GM18858 (cell line): ENCODE data around the gene KATNIP.
"Not testable (repeated sequence)": the region's sequence is repeated elsewhere in the genome, so short reads cannot be mapped to it uniquely, and the experiment has no call there.

Source experiments
- ATAC-seq: cut with Tn5 transposase; IDR thresholded peaks from one replicate; pipeline ENCODE4 v1.9.1; 2021; ENCODE audit not compliant: unreplicated experiment

KATNIP gene

DNA sequence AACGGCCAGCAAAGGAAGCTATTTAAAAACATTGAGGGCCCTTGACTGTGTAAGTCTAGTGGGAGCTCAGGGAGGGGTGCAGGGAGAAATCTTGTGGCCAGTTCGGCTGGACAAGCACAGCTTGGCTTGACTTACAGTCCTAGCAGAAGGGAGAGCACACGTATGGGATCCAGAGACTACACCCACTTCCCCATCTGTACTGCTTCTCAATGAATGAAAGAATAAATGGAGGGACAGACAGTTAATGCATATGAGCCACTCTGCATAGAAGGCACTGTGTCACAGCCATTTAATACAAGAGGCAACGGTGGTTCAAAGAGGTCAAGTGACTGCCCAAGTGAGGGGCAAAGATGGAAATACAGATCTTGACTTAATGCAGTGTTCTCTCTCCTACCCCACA is 15.7 kb upstream of the KATNIP start:
- ATAC-seq: no peak

DNA sequence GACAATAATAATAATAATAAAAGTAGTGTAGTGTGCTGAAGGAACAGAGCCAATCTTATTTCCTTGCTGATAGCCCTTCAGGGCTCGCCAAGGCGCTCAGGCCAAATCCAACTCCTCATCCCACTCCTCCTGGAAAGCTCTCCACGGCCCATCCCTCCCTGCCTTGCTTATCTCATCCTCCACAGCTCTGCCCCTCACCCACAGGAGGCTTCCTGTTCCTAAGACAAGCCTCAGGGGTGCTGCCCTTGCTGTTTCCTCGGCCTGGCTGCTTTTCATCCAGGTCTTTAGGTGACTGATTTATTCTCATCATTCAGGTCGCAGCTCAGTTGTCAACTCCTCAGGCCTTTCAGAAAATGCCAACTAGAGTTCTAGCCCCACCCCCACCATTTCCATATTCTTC is 11.4 kb upstream of the KATNIP start:
- no peak for ATAC-seq

DNA sequence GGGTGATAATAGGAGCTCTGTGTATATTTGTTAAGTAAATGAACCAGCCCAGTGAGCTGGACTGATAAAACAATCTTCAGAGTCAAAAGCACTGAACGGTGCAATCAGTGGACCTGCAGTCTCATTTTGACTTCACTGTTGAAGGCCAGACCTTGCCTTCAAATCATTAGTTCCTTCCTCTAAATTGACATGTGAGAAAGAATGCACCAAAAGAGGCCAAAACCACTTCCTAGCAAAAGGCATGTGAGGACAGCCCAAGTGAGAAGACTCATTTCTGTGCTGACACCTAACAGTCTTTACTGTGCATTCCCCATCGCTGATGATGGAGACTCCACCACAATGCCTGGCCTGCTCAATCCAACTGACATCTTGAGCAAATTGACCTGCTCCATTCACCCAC is 10.8 kb upstream of the KATNIP start:
- ATAC-seq: no peak

DNA sequence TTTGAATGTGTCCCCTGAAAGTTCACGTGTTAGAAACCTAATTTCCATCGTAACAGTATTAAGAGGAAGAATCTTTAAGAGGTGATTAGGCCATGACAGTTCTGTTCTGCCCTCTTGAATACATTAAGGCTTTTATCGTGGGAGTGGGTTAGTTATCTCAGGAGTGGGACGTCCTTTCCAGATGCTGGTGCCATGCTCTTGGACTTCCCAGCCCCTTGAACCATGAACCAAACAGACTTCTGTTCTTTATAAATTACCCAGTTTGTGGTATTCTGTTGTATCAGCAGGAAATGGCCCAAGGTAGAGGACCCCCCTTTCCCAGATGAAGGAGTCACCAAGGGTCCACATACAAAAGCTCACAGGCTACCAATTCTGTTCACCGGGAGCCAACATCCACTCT is 10.3 kb upstream of the KATNIP start:
- no peak for ATAC-seq

DNA sequence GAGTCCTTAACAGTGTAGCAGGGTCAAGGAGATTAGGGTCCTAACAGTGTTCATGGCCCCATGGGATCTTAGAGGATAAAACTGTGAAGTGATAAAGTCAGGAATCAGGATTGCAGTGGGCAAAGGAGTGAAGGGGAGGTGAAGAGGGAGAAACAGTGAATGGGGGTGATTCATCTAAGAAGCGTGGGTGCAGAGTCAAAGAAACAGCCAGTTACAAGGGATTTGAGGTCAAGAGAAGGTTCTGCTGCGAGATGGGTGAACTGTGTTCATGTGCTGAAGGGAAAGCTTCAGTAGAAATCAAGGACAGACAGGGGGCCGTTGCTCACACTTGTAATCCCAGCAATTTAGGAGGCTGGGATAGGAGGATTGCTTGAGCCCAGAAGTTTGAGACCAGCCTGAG is 6.1 kb upstream of the KATNIP start:
- no peak for ATAC-seq

DNA sequence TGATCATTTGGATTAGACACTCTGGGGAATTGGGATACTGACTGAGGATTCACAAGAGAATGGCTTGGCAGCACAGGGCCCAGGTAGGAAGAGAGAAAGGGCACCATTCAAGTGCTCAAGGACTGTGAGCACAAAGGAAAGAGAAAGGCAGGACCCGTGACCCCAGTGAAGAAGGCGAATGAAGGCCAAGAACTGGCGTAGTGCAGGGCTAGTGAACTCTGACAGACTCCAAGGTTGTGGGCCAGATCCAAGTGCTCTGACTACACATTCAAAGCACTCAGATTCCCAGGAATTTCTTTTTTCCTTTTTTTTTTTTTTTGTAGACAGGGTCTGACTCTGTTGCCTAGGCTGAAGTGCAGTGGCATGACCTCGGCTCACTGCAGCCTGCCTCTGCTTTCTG is 5.3 kb upstream of the KATNIP start:
- ATAC-seq: no peak

DNA sequence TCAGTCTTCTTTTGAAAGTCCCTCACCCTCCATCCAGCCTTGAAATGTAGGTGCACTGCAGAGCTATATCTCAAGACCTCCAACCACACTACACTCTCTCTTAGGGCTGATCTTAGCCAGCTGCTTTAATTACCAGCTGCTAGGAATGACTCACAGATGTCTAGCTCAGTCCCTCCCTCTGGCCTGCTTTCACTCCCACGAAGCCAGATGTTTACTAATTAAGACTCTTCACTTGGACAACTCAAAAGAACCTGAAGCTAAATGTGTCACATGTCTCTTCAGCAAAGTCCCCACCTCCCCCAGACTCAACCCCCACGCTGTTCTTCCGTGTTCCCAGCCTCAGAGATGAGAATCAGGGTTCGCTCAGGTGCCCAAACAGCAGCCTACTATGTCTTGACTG is 2.8 kb upstream of the KATNIP start:
- no peak for ATAC-seq

DNA sequence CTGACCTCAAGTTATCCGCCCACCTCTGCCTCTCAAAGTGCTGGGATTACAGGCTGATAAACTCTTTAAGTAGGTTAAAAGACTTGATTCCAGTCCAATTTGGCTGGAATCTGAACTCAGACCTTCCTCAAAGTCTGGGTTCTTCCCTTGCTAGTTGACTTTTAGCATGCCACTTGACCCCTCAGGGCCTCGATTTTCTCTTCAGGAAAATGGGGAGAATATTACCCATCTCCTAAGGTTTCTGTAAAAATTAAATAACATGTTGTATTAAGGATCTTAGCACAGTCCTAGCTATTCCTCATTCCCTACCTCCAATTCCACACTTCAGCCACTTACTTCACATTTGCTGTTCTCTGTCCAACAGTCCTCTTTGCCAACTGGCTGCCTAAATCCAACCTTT is 2.1 kb upstream of the KATNIP start:
- no peak for ATAC-seq

DNA sequence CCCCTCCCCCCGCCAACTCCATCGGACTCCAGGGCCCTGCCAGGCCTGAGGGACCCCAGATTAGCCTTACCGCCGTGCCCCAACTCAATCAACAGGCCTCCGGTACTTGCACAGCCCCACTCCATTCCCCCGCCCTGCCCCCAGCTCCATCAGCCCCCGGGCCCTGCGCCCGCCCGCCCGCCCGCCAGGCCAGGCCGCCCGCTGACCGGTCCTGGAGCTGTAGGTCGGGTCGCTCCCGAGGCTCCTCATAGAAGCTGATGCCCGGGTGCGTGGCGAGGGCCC is 539 bp upstream of the KATNIP start:
- ATAC-seq: peak; percentile 8

DNA sequence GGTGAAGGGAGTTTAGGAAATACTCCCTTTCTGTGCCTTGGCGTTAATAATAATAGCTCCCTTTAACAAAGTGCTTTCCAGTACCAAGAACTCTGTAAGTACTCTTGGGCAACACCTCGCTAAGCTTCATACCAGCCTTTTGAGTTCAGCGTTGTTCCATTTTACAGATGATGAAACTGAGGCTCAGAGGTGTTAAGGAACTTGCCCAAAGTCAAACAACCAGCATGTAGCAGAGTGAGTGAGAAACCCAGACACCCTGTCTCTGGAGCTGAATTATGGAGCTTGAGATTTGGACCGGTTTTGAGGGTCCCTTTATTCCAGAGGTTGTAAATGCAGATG is 607 bp downstream of the KATNIP start:
- ATAC-seq: no peak

DNA sequence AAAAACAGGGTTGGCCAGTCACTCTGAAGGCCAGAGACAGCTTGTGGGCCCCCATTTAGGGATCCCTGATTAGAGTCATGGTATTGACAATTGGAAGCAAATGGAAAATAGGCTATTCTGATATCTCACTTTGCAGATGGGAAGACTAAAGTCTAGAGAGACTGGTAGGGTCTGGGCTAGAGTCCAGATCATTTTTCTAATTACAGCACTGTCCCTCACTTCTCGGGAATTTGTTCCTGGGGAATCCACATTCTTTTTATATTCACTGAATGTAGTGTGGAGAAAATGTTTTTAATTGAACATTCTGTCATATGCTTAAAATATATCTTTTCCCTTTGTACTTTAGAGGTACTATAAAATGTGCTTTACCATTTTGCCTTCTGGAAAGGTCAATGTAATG is 1.1 kb downstream of the KATNIP start:
- no peak for ATAC-seq

DNA sequence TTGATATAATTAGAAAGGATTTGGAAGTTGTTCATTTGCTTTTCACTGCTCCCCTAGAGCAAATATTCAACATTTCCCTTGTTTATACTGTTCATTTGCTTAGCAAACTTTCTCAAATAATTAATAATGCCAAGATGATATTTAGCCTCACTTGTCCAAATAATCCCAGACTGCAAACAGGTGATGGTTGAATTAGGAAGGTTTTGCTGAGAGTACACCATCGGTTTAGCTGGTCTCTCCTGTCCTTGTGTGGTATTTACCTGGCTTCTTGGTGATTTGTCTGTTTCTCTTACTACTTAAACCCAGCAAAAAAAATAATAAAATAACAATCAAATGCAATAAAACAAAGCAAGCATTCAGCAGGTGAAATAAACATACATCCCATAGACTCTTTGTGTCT is 6.5 kb downstream of the KATNIP start:
- no peak for ATAC-seq

DNA sequence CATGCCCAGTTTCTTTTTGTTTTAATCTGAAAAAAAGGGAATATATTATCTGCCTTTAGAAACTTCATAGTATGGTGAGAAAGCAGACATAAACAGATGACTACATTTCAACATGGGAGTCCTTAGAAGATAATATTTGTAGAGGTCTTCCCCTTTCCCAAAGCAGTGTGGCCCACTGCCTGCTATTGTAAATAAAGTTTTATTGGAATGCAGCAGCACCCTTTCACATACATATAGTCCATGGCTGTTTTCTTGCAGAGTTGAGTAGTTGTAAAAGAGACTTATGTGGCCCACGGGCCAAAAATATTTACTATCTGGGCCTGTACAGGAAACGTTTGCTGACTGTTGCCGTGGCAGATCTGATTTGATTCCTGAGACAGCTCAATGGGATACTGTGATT is 8.5 kb downstream of the KATNIP start:
- no peak for ATAC-seq

DNA sequence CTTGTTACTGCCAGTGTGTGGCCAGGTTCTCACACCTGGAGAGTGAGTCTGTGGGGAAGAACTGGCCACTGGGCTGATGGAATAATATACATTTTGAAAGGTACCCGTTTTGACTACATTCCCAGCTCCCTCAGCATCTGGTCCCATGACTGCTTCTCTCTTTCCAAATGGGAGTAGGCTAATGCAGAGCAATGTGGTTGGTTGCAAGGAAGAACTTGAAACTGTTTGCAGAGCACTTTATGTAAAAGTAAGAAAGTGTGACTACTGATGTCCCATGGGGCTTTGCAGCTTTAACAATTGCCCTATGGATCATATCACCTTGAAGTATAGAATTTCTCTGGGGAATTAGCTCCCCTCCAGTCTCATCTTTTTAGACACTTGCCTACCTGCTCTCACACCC is 9.0 kb downstream of the KATNIP start:
- ATAC-seq: no peak

DNA sequence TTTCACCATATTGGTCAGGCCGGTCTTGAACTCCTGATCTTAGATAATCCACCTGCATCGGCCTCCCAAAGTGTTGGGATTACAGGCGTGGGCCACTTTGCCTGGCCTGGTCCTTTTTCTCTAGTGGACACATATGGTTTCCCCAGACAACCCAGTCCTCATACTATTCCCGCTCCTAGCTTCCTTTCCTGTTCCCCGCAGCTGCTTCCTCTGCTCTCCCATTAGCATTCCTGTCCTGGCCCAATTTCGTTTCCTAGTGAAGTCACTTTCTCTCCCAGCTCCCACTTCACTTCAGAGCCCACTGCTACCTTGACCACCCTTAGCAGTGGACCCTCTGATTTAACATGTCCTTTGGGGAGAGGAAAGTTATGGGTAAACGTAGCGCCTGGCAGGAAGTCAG is 11.3 kb downstream of the KATNIP start:
- no peak for ATAC-seq

DNA sequence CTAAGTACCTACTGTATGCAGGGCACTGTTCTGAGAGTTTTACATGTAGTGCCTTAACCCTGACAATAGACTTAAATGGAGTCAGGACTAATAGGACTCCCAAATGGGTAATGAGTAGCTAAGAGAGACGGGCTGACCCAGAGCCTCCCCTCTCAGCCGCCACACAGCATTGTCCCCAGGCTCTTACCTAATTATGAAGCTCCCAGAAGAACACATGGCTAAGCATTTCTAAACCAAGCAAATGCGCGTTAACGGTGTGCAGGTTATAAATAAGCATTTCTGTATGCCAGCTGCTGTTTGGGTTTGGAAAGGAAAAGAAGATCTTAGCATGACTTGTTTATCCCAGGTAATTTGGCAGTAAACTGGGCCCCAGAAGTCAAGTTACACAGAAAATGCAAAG is 14.3 kb downstream of the KATNIP start:
- no peak for ATAC-seq

DNA sequence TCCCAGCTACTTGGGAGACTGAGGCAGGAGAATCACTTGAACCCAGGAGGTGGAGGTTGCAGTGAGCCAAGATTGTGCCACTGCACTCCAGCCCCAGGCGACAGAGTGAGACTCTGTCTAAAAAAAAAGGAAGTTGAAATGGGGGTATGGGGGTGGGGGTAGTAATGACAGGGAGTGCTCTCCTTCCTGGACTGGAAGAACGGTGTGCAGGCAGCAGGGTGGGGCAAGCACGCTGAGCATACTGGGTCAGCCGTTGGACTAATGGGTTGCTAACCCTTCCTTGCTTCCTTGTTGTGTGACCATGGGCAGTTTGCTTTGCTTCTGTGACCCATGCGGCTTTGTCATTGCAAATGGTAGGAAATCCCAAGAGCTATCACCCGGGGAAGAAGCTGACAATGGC is 16.5 kb downstream of the KATNIP start:
- no peak for ATAC-seq

DNA sequence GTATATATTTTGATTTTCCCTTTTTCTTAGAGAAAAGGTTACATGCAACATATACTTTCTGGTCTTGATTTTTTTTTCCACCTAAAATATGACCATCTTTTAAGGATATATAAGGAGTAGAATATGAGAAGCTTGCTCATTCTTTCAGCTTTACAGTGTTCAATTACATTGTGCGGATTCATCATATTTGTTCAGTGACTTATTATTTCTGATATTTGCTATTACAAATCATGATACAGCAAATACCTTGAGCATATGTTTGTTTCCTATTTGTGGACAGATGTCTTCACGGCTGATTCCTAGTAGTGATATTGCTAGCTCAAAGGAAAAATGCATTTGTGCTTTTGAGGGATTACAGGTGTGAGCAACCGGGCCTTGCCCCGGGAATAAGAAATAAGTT is 18.1 kb downstream of the KATNIP start:
- ATAC-seq: no peak

DNA sequence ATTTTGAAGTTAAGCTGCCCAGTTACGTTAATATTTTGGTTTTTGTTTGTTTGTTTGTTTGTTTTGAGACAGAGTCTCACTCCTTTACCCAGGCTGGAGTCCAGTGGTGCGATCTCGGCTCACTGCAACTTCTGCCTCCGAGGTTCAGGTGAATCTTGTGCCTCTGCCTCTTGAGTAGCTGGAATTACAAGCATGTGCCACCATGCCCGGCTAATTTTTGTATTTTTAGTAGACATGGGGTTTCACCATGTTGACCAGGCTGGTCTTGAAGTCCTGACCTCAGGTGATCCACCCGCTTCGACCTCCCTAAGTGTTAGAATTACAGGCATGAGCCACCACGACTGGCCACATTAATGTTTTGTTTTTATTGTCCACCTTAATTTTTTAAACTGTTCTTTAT is 21.0 kb downstream of the KATNIP start:
- not testable (repeated sequence) for ATAC-seq

DNA sequence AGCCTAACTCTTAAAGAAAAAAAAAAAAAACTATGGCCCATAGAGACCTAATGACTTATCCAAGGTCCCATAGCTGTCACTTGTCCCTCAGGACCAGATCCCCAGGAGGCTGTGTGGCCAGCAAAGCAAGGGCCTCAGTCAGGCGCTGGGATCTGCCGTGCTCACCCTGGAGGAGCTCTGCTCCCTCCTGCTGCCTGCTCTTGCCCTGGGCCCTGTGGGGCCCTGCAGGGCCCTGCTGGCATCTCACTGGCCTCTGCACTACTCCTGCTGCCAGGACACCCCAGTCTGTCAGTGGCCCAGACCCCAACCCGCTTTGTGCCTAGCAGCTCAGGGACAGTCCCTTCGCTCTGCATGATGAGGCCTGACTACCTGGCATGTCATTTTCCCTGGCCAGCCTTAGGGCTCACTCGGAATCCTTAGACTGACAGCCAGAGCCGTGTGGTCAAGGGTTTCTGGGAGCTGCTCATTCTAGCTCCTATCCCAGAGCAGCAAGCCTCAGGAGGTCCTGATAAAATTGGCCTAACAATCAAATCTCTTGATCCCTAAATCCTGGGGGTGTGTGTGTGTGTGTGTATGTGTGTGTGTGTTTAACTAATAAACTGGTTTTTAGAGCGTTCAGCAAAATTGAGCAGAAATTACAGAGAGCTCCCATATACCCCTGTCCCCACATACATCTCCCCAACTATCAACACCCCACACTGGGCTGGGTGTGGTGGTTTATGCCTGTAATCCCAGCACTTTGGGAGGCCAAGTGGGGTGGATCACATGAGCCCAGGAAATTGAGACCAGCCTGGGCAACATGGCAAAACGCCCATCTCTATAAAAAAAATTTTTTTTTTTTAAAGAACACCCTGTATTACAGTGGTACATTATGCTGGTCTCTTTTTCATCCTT is 21.7 kb downstream of the KATNIP start:
- no peak for ATAC-seq

DNA sequence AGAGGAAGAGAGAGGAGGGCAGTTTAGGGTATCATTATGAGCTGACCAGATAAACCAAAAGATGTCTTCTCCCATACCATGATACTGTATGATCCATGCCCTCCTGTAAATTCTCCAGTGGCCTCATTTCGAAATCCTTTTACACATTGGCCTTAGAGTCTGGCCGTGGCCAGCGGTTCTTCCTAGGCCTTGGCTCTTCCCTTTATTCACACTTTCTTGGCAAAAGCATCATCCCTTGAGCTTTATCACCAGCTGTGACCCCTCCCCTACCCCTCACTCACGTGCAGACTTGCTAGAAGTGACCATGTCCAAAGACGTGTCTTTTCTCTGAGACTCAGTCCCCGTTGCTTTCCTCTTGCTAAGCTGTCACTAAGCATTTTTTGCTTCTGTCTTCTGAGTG is 22.8 kb downstream of the KATNIP start:
- no peak for ATAC-seq

DNA sequence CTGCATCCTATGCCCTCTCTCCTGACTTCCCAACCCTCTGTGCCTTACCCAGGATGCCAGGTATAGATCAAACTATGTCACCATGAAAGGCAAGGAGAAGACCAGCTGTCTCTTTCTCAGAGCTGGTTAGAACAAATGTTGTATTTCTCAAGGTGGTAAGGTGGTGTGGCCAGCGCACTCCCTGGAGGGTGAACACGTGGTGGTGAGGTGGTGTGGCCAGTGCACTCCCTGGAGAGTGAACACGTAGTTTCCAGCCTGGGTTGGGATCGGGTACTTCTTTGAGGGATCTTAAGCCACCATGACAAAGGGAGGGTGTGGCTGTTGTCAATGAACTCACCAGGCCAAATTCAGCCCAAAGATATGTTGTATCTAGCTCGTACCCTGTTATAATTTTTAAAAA is 26.8 kb downstream of the KATNIP start:
- no peak for ATAC-seq

DNA sequence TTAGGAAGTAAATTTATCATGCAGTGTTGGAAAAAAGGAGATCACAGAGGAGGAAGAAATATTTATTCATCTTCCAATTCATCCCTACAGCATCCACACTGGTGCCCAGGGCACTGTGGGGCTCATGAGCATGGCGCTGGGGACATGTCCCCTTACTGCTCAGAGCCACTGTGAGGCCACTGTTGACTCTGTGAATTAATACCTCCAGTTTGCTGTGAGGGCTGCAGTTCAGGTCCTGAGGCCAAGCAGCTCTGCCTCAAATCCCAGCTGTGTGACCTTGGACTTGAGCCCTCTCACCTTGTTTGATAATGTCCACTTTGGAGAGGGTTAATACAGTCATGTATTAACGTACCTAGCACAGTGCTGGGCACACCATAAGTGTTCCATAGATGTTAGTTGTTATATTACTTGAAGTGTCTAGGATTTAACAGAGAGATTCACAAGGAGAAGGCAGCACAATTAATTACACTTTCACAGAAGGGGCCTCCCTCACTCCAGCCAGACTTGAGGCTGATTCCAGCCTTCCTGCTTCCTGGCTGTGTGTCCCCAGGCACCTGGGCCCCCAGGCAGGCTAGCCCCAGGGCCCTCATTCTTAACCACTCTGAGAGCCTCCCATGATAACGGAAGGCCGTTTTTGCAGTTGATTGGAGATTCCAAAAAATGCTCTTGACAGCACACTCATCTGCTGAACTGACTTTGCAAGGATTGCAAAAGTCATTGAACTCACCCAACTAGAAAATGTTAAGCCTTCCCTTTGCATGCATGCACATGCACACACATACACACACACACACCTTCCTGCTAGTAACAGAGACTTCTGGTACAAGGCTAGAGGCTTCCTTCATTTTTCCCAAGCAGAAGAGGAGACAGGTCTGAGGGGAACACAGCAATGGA is 29.4 kb downstream of the KATNIP start:
- no peak for ATAC-seq
